ENCODE results near the gene UST.

UST gene

GRCh38 chr6:148962854-148963515 lies 216.2 kb downstream of the UST start:
- H2AFZ ChIP-seq (ENCODE audit: low read length): no peak overlapping the region
- no peaks in the 10 kb centered on the region for H3K27me3 ChIP-seq (ENCODE audit: insufficient read depth, low read length, poor library complexity, severe bottlenecking)
- no peaks in the 10 kb centered on the region for H3K9me2 ChIP-seq (replicated peaks; ENCODE audit: low read depth, low read length)
- no peak for TF ChIP-seq EZH2phosphoT487 (IDR thresholded peaks at IDR 0.05; ENCODE audit: borderline replicate concordance)
- H3K36me3 ChIP-seq (ENCODE audit: insufficient read depth, low read length): no peaks in the 10 kb centered on the region
- H3K4me2 ChIP-seq (ENCODE audit: low read depth, low read length, poor library complexity, severe bottlenecking): no peak overlapping the region
- no peak overlapping the region for H3K9ac ChIP-seq (ENCODE audit: low read depth, low read length, poor library complexity, severe bottlenecking)
- no peaks in the 10 kb centered on the region for H4K20me1 ChIP-seq (ENCODE audit: insufficient read depth, low read length, poor library complexity, severe bottlenecking)
- no peaks in the 10 kb centered on the region for H3F3A ChIP-seq (ENCODE audit: low read depth)
- no peaks in the 10 kb centered on the region for H3K79me2 ChIP-seq (ENCODE audit: insufficient read depth, low read length)
- H3K4me1 ChIP-seq (ENCODE audit: insufficient read depth, low read length, poor library complexity, severe bottlenecking): no peaks in the 10 kb centered on the region
- H3K9me3 ChIP-seq (ENCODE audit: insufficient read depth, low read depth, low read length): no peaks in the 10 kb centered on the region
- no peak overlapping the region for H3K4me3 ChIP-seq (ENCODE audit: low read length, poor library complexity, severe bottlenecking)

GRCh38 chr6:148963738-148964137 lies 216.9 kb downstream of the UST start:
- no peak overlapping the region for H3K9ac ChIP-seq (ENCODE audit: low read depth, low read length, poor library complexity, severe bottlenecking)
- H2AFZ ChIP-seq (ENCODE audit: low read length): no peak overlapping the region
- H3K4me2 ChIP-seq (ENCODE audit: low read depth, low read length, poor library complexity, severe bottlenecking): no peak overlapping the region
- no peaks in the 10 kb centered on the region for H3K4me1 ChIP-seq (ENCODE audit: insufficient read depth, low read length, poor library complexity, severe bottlenecking)
- H3K27me3 ChIP-seq (ENCODE audit: insufficient read depth, low read length, poor library complexity, severe bottlenecking): no peaks in the 10 kb centered on the region
- no peak for TF ChIP-seq CTCF (conservative IDR thresholded peaks at IDR 0.05; ENCODE audit: low read length)
- no peak for TF ChIP-seq EZH2phosphoT487 (IDR thresholded peaks at IDR 0.05; ENCODE audit: borderline replicate concordance)
- H3K36me3 ChIP-seq (ENCODE audit: insufficient read depth, low read length): no peaks in the 10 kb centered on the region
- H3K79me2 ChIP-seq (ENCODE audit: insufficient read depth, low read length): no peaks in the 10 kb centered on the region
- H3F3A ChIP-seq (ENCODE audit: low read depth): no peaks in the 10 kb centered on the region
- H4K20me1 ChIP-seq (ENCODE audit: insufficient read depth, low read length, poor library complexity, severe bottlenecking): no peaks in the 10 kb centered on the region
- H3K4me3 ChIP-seq (ENCODE audit: low read length, poor library complexity, severe bottlenecking): no peak overlapping the region
- H3K9me2 ChIP-seq (replicated peaks; ENCODE audit: low read depth, low read length): no peaks in the 10 kb centered on the region
- H3K9me3 ChIP-seq (ENCODE audit: insufficient read depth, low read depth, low read length): no peaks in the 10 kb centered on the region

GRCh38 chr6:148964467-148964866 lies 217.6 kb downstream of the UST start:
- no peak for TF ChIP-seq CTCF (conservative IDR thresholded peaks at IDR 0.05; ENCODE audit: low read length)
- TF ChIP-seq EZH2phosphoT487 (IDR thresholded peaks at IDR 0.05; ENCODE audit: borderline replicate concordance): no peak

GRCh38 chr6:148965287-148965686 lies 218.5 kb downstream of the UST start:
- Histone ChIP-seq H3K36me3 (ENCODE audit: insufficient read depth, low read length) (no peaks in the 10 kb centered on the region), H3K4me1 (ENCODE audit: insufficient read depth, low read length, poor library complexity, severe bottlenecking) (no peaks in the 10 kb centered on the region)

More at GRCh38 chr6:148964467-148964866, 217.6 kb downstream of the UST start:
- Histone ChIP-seq H3K4me3 (ENCODE audit: low read length, poor library complexity, severe bottlenecking) (no peak overlapping the region), H3K9me3 (ENCODE audit: insufficient read depth, low read depth, low read length) (no peaks in the 10 kb centered on the region), H4K20me1 (ENCODE audit: insufficient read depth, low read length, poor library complexity, severe bottlenecking) (no peaks in the 10 kb centered on the region), H3K9me2 (replicated peaks; ENCODE audit: low read depth, low read length) (no peaks in the 10 kb centered on the region), H3K36me3 (ENCODE audit: insufficient read depth, low read length) (no peaks in the 10 kb centered on the region), H3K4me2 (ENCODE audit: low read depth, low read length, poor library complexity, severe bottlenecking) (no peak overlapping the region), H3F3A (ENCODE audit: low read depth) (no peaks in the 10 kb centered on the region), H3K4me1 (ENCODE audit: insufficient read depth, low read length, poor library complexity, severe bottlenecking) (no peaks in the 10 kb centered on the region), H3K79me2 (ENCODE audit: insufficient read depth, low read length) (no peaks in the 10 kb centered on the region), H2AFZ (ENCODE audit: low read length) (no peak overlapping the region), H3K9ac (ENCODE audit: low read depth, low read length, poor library complexity, severe bottlenecking) (no peak overlapping the region), H3K27me3 (ENCODE audit: insufficient read depth, low read length, poor library complexity, severe bottlenecking) (no peaks in the 10 kb centered on the region)

More at GRCh38 chr6:148965287-148965686, 218.5 kb downstream of the UST start:
- H3F3A ChIP-seq (ENCODE audit: low read depth): no peaks in the 10 kb centered on the region
- H3K4me3 ChIP-seq (ENCODE audit: low read length, poor library complexity, severe bottlenecking): no peak overlapping the region
- H3K27me3 ChIP-seq (ENCODE audit: insufficient read depth, low read length, poor library complexity, severe bottlenecking): no peaks in the 10 kb centered on the region
- no peaks in the 10 kb centered on the region for H3K9me2 ChIP-seq (replicated peaks; ENCODE audit: low read depth, low read length)
- H2AFZ ChIP-seq (ENCODE audit: low read length): no peak overlapping the region
- H3K9me3 ChIP-seq (ENCODE audit: insufficient read depth, low read depth, low read length): no peaks in the 10 kb centered on the region
- H3K4me2 ChIP-seq (ENCODE audit: low read depth, low read length, poor library complexity, severe bottlenecking): no peak overlapping the region
- no peak overlapping the region for H3K9ac ChIP-seq (ENCODE audit: low read depth, low read length, poor library complexity, severe bottlenecking)
- TF ChIP-seq EZH2phosphoT487 (IDR thresholded peaks at IDR 0.05; ENCODE audit: borderline replicate concordance): no peak
- no peak for TF ChIP-seq CTCF (conservative IDR thresholded peaks at IDR 0.05; ENCODE audit: low read length)
- no peaks in the 10 kb centered on the region for H3K79me2 ChIP-seq (ENCODE audit: insufficient read depth, low read length)
- H4K20me1 ChIP-seq (ENCODE audit: insufficient read depth, low read length, poor library complexity, severe bottlenecking): no peaks in the 10 kb centered on the region

Data from Loucy (cell line).